ENCODE results near the gene NUP214.

Gene NUP214

DNA sequence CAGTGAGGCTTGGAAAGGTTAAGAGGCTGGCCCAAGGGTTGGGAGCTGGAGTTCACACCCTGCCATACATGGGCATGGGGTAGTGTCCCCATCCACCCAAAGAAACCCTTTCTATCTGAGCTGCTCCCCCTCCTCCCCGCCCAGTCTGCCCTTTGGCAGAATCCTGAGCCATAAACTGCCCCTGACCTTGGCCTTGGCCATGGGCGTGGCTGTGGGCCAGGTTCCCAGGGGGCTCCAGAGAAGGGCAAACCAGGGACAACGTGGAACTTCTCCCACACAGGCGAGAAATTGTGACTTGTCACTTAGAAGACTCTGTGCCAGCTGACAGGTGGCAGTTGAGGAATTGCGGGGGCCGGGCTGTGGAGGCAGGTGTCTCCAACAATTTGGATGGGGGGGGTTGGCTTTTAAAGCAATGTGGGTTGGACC is 146.1 kb downstream of the NUP214 start:
- H3K4me1 ChIP-seq (ENCODE audit: insufficient read depth, insufficient read length) = peaks cover 20% of the 10 kb centered on the region

DNA sequence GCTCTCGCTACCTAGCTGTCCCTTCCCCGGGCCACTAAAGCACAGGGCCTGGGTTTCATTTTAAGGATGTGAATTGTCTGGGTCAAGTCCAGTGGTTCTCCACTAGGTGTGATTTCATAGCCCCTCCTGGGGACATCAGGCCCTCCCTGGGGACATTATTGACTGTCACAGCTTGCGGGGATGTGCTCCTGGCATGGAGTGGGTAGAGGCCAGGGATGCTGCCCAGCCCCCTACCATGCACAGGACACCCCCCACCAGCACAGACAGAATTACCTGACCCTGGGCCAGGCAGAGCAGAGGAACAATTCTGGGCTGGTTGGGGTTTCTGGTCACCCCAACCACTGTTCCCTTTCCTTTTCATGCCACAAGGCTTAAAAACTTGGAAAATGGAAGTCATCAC is 146.8 kb downstream of the NUP214 start:
- H3K4me1 ChIP-seq (ENCODE audit: insufficient read depth, insufficient read length) = peaks cover 20% of the 10 kb centered on the region
- peaks cover 17% of the 10 kb centered on the region for H3K27me3 ChIP-seq (ENCODE audit: insufficient read depth, insufficient read length)
- H3K9me3 ChIP-seq (ENCODE audit: insufficient read depth, low read length) = no peaks in the 10 kb centered on the region
- H3K36me3 ChIP-seq (ENCODE audit: insufficient read depth, insufficient read length, low read length) = no peaks in the 10 kb centered on the region
- TF ChIP-seq ZNF274 (IDR thresholded peaks at IDR 0.05; ENCODE audit: low read depth, low read length) = no peak
- no peak for TF ChIP-seq SUZ12 (IDR thresholded peaks at IDR 0.05; ENCODE audit: extremely low read depth, insufficient read depth, insufficient read length)
- TF ChIP-seq YY1 (IDR thresholded peaks at IDR 0.05; ENCODE audit: insufficient read depth, insufficient read length) = no peak
- DNase-seq (ENCODE audit: low read depth, low spot score) = no peak
- H3K9ac ChIP-seq (ENCODE audit: insufficient read length, low read depth) = no peak overlapping the region
- no peak overlapping the region for H3K4me3 ChIP-seq (ENCODE audit: insufficient read length, low read depth)

More for the DNA sequence above, 146.1 kb downstream of the NUP214 start:
- Histone ChIP-seq H3K27me3 (ENCODE audit: insufficient read depth, insufficient read length) (peaks cover 16% of the 10 kb centered on the region), H3K36me3 (ENCODE audit: insufficient read depth, insufficient read length, low read length) (no peaks in the 10 kb centered on the region), H3K9me3 (ENCODE audit: insufficient read depth, low read length) (no peaks in the 10 kb centered on the region), H3K9ac (ENCODE audit: insufficient read length, low read depth) (no peak overlapping the region), H3K4me3 (ENCODE audit: insufficient read length, low read depth) (no peak overlapping the region)
- no peak for TF ChIP-seq SUZ12 (IDR thresholded peaks at IDR 0.05; ENCODE audit: extremely low read depth, insufficient read depth, insufficient read length)
- TF ChIP-seq YY1 (IDR thresholded peaks at IDR 0.05; ENCODE audit: insufficient read depth, insufficient read length) = no peak
- no peak for TF ChIP-seq ZNF274 (IDR thresholded peaks at IDR 0.05; ENCODE audit: low read depth, low read length)
- DNase-seq (ENCODE audit: low read depth, low spot score) = no peak

DNA sequence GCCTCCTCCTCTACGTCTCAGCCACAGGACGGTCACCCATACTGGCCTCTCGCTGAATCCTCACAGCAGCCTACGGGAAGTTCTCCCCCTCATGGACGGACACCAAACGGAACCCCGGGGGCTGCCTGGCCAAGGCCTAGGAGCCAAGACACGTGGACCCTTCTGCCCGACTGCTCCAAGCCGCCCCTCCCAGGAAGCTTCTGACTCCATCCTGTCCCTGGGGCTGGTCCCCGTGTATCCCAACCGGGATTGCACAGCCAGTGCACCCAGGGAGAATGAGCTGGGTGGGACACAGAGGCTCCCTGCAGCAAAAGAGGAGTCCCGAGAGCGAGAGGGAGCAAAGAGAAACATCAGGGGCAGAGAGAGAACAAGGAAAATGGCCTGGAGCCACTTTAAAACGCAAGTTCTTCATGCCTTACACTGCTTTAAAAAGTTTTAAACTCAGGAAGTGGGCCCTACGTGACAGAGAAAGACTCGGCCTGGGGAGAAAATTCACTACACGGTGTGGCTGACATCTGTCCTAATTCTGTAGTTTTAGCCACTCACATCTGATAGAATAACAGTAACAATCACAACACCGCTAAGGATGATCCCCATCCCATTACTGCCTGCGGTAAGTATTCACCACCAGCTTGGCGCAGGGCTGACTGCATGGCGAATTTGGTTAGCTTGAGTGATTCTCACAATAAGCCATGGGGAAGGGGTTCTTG is 147.9 kb downstream of the NUP214 start:
- Histone ChIP-seq H3K4me3 (ENCODE audit: insufficient read length, low read depth) (no peak overlapping the region), H3K9ac (ENCODE audit: insufficient read length, low read depth) (peak overlapping the region; percentile 63), H3K27me3 (ENCODE audit: insufficient read depth, insufficient read length) (peaks cover 17% of the 10 kb centered on the region), H3K36me3 (ENCODE audit: insufficient read depth, insufficient read length, low read length) (no peaks in the 10 kb centered on the region), H3K9me3 (ENCODE audit: insufficient read depth, low read length) (no peaks in the 10 kb centered on the region), H3K4me1 (ENCODE audit: insufficient read depth, insufficient read length) (peaks cover 22% of the 10 kb centered on the region)
- TF ChIP-seq ZNF274 (IDR thresholded peaks at IDR 0.05; ENCODE audit: low read depth, low read length) (no peak), YY1 (IDR thresholded peaks at IDR 0.05; ENCODE audit: insufficient read depth, insufficient read length) (no peak), SUZ12 (IDR thresholded peaks at IDR 0.05; ENCODE audit: extremely low read depth, insufficient read depth, insufficient read length) (no peak)
- DNase-seq (ENCODE audit: low read depth, low spot score) = no peak

GRCh38 chr9:131273856-131274673 is 148.7 kb downstream of the NUP214 start:
- H3K9ac ChIP-seq (ENCODE audit: insufficient read length, low read depth) = peak overlapping the region; percentile 63
- no peak for TF ChIP-seq YY1 (IDR thresholded peaks at IDR 0.05; ENCODE audit: insufficient read depth, insufficient read length)
- TF ChIP-seq ZNF274 (IDR thresholded peaks at IDR 0.05; ENCODE audit: low read depth, low read length) = no peak
- TF ChIP-seq SUZ12 (IDR thresholded peaks at IDR 0.05; ENCODE audit: extremely low read depth, insufficient read depth, insufficient read length) = no peak
- H3K9me3 ChIP-seq (ENCODE audit: insufficient read depth, low read length) = no peaks in the 10 kb centered on the region
- no peaks in the 10 kb centered on the region for H3K36me3 ChIP-seq (ENCODE audit: insufficient read depth, insufficient read length, low read length)
- no peak for DNase-seq (ENCODE audit: low read depth, low spot score)
- no peak overlapping the region for H3K4me3 ChIP-seq (ENCODE audit: insufficient read length, low read depth)
- H3K4me1 ChIP-seq (ENCODE audit: insufficient read depth, insufficient read length) = peaks cover 29% of the 10 kb centered on the region
- peaks cover 17% of the 10 kb centered on the region for H3K27me3 ChIP-seq (ENCODE audit: insufficient read depth, insufficient read length)

DNA sequence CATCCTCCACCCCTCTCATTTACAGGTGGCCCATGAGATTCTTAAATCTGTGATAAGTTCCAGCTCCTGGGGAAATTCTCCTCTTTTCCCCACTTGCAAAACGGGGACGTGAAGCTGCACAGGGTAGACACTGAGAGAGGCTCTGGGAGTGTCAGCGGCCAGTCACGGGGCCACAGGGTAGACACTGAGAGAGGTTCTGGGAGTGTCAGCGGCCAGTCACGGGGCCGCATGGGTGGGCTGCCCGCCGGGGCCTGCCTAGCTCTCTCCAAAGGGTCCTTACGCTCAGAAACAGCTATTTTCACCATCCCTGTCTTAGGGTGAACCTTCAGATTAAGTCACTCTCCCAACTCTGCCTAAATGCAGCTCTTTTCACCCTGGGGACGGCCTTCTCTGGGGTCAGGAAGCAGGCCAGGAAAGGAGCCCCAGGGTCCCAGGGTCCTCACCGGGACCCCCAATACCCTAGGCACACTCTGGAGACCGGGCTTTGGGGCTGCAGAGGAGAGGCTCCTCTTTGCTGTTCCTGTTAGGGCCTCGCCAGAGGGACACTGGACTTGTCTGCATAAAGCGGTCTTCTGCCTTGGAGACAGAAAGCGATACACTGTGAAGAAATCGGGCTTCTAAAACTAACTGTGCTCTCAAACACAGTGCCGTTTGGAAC is 149.4 kb downstream of the NUP214 start:
- H3K36me3 ChIP-seq (ENCODE audit: insufficient read depth, insufficient read length, low read length) = no peaks in the 10 kb centered on the region
- H3K9ac ChIP-seq (ENCODE audit: insufficient read length, low read depth) = peak overlapping the region; percentile 7
- H3K27me3 ChIP-seq (ENCODE audit: insufficient read depth, insufficient read length) = peaks cover 17% of the 10 kb centered on the region
- H3K4me1 ChIP-seq (ENCODE audit: insufficient read depth, insufficient read length) = peaks cover 31% of the 10 kb centered on the region
- TF ChIP-seq SUZ12 (IDR thresholded peaks at IDR 0.05; ENCODE audit: extremely low read depth, insufficient read depth, insufficient read length) (no peak), YY1 (IDR thresholded peaks at IDR 0.05; ENCODE audit: insufficient read depth, insufficient read length) (no peak), ZNF274 (IDR thresholded peaks at IDR 0.05; ENCODE audit: low read depth, low read length) (no peak)
- no peak for DNase-seq (ENCODE audit: low read depth, low spot score)
- H3K4me3 ChIP-seq (ENCODE audit: insufficient read length, low read depth) = no peak overlapping the region
- no peaks in the 10 kb centered on the region for H3K9me3 ChIP-seq (ENCODE audit: insufficient read depth, low read length)

- peaks cover 31% of the 10 kb centered on the region for H3K4me1 ChIP-seq (ENCODE audit: insufficient read depth, insufficient read length)
- TF ChIP-seq SUZ12 (IDR thresholded peaks at IDR 0.05; ENCODE audit: extremely low read depth, insufficient read depth, insufficient read length) = no peak
- no peak for TF ChIP-seq YY1 (IDR thresholded peaks at IDR 0.05; ENCODE audit: insufficient read depth, insufficient read length)
- TF ChIP-seq ZNF274 (IDR thresholded peaks at IDR 0.05; ENCODE audit: low read depth, low read length) = no peak
Measured at GRCh38 chr9:131275332-131276093, 150.1 kb downstream of the NUP214 start.

More at GRCh38 chr9:131275332-131276093, 150.1 kb downstream of the NUP214 start:
- DNase-seq (ENCODE audit: low read depth, low spot score) = no peak
- Histone ChIP-seq H3K9ac (ENCODE audit: insufficient read length, low read depth) (peak overlapping the region; percentile 53), H3K4me3 (ENCODE audit: insufficient read length, low read depth) (no peak overlapping the region), H3K27me3 (ENCODE audit: insufficient read depth, insufficient read length) (peaks cover 17% of the 10 kb centered on the region), H3K36me3 (ENCODE audit: insufficient read depth, insufficient read length, low read length) (no peaks in the 10 kb centered on the region), H3K9me3 (ENCODE audit: insufficient read depth, low read length) (no peaks in the 10 kb centered on the region)
